ENCODE data around the gene BRD1.

BRD1 gene

DNA sequence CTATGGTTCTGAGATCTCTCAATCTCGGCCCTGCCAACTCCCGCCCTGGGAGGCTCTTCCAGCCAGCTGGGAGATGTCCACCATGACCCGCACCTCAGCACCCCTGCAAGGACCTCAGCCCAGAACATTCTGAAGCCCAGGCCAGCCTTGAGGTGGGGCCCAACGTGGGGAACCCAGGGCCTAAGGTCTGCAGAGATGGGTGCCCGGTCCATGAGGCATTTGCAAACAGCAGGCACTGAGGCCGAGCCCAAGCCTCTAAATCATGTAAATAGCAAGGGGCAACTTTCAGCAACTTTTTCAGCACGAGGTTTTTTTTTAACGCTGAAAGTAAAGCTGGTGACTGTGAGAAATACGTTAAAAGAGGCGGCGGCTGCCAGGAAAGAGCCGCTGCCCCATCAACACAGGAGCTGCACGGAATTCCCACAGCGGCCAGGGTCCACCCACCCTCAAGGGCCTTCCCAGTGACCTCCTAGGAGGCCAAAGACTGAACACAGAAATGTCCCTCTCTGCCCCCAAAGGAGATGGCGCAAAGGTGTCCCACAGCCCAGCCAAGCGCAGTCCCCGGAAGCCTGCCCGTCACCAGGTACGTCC is 46.9 kb downstream of the BRD1 start:
- no peak overlapping the region for H3K4me3 ChIP-seq (replicated peaks; ENCODE audit: low read depth, low read length)
- no peak for DNase-seq (ENCODE audit: low read depth)
- TF ChIP-seq, protein P1, sequence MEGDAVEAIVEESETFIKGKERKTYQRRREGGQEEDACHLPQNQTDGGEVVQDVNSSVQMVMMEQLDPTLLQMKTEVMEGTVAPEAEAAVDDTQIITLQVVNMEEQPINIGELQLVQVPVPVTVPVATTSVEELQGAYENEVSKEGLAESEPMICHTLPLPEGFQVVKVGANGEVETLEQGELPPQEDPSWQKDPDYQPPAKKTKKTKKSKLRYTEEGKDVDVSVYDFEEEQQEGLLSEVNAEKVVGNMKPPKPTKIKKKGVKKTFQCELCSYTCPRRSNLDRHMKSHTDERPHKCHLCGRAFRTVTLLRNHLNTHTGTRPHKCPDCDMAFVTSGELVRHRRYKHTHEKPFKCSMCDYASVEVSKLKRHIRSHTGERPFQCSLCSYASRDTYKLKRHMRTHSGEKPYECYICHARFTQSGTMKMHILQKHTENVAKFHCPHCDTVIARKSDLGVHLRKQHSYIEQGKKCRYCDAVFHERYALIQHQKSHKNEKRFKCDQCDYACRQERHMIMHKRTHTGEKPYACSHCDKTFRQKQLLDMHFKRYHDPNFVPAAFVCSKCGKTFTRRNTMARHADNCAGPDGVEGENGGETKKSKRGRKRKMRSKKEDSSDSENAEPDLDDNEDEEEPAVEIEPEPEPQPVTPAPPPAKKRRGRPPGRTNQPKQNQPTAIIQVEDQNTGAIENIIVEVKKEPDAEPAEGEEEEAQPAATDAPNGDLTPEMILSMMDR (IDR thresholded peaks at IDR 0.05; ENCODE audit: low read length, missing control alignments), result no peak

DNA sequence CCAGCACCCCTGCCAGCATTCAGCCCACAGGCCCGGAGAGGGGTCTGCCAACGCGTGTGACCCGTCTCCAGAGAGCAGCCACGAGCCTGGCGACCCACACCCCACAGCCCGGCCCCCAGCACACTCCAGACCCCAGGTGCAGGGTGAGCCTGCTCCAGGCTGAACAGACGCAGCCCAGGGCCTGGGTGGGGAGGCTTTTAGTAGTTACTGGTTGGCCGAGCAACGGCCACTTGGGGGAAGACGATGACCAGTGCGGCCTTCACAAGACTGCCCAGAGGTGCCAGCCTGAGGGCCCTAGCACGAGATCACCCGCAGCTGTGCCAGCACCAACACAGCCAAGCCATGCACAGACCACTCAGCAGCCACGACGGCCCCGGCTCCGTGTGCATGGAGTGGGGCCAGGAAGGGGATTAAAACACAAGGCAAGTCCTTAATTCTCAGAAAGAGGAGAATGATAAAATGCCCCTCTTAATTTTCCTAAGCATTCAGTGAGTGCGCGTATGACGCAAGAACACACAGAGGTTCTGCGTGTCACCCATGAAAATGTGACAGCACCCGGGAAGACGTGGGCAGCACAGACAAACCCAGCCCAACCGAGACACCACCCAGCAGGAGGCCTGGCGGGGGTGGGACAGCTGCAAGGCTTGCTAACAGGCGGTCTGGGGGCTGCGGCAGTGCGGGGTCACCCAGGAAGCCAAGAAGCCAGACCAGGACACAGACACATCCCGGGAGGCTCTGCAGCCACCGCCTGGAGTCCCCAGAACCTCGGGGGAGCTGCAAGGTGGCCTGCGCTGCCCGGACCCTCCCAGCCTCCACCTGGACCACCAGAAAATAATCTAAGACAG is 47.6 kb downstream of the BRD1 start:
- DNase-seq (ENCODE audit: low read depth), result peak; percentile 17
- H3K4me3 ChIP-seq (replicated peaks; ENCODE audit: low read depth, low read length), result no peak overlapping the region
- TF ChIP-seq, protein P1 (IDR thresholded peaks at IDR 0.05; ENCODE audit: low read length, missing control alignments), result no peak

- no peak for DNase-seq (ENCODE audit: low read depth)
- TF ChIP-seq, protein P1 (IDR thresholded peaks at IDR 0.05; ENCODE audit: low read length, missing control alignments), result no peak
These were observed 48.5 kb downstream of the BRD1 start for GRCh38 chr22:49779211-49779610.

DNA sequence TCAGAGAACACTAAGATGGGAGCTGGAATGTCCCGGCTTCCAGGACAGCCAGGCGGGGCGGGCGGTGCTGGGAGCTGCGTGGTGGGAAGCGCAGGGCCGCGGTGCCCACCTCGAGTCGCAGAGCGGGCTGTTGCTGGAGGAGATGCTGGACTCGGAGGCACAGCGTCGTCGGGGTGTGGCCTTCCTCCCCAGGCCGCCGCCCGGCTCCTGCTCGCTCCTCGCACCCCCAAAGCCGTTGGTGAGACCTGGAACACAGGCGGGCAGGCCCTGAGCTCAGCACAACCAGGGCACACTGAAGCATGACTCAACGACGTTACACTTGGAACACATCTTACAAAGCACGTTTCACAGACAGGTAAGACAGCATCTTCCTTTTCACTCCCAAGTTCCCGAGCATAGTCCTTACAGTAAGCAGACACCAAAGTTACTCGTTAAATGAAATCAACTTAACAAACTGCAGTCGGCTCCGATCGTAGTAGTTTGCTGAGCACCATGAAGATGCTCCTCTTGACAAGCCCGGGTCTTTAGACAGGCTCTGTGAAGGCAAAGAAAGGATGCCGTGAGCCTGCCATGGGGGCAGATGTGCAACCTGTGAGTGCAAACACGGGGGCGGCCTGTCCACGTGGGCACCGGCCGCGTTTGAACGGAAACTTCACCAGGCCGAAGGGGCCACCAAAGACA is 50.0 kb downstream of the BRD1 start:
- DNase-seq (ENCODE audit: low read depth), result no peak
- no peak overlapping the region for H3K4me3 ChIP-seq (replicated peaks; ENCODE audit: low read depth, low read length)
- TF ChIP-seq, protein P1 (IDR thresholded peaks at IDR 0.05; ENCODE audit: low read length, missing control alignments), result no peak

More at GRCh38 chr22:49779211-49779610, 48.5 kb downstream of the BRD1 start:
- H3K4me3 ChIP-seq (replicated peaks; ENCODE audit: low read depth, low read length), result no peak overlapping the region

- H3K4me3 ChIP-seq (replicated peaks; ENCODE audit: low read depth, low read length), result no peak overlapping the region
- DNase-seq (ENCODE audit: low read depth), result no peak
- TF ChIP-seq, protein P1 (IDR thresholded peaks at IDR 0.05; ENCODE audit: low read length, missing control alignments), result no peak
These were observed 50.8 kb downstream of the BRD1 start for GRCh38 chr22:49776891-49777290.

- TF ChIP-seq, protein P1 (IDR thresholded peaks at IDR 0.05; ENCODE audit: low read length, missing control alignments), result no peak
- DNase-seq (ENCODE audit: low read depth), result no peak
- no peak overlapping the region for H3K4me3 ChIP-seq (replicated peaks; ENCODE audit: low read depth, low read length)
These were observed 51.7 kb downstream of the BRD1 start for GRCh38 chr22:49775867-49776511.
